GM10847 (cell line): ENCODE results near the gene ETF1.

Source experiments
- POLR2A ChIP-seq: IDR thresholded peaks from 2 replicates; pipeline ENCODE4 v1.6.1; 2011; ENCODE audit not compliant: insufficient read length; ENCODE audit errors: extremely low read depth

The ETF1 gene

DNA sequence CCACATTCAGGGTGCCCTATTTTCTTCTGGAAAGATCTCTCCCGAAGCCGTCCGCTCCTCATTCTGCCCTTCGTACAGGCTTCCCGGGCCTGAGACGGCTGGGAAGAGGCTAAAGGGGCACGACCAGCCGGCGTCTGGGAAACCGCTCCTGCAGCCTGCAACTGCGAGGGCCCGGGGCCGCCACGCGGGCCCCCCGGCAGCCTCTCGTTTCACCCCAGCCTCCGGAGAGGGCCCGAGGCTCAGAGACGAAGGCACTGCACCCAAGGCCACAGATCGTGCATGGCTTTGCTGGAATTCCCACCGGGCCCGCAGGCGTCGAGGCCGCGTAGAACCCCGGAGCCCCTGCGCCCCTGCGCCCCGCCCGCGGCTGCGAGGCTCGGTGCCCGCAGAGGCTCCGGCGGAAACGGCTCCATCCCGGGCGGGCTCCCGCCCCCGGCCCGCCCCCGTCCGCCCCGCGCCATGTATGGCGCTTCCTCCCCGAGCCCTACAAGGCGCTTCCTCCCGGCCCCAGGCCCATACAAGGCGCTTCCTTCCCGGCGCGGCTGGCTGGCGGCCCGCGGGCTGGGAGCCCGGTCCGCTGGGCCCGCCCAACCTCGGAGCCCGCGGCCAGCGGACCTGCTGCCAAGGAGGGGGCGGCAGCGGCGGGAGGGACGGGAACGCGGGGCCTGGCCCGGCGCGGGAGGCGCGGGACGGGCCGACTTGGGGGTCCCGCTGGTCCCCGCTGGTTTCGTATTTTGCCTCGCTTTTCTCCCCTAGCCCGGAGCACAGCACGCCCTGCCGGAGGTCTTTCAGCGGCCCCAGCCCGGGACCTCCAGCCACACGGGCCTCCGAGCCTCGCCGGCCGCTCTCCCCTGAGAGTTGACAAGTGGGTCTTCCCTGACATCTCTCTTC, 51.1 kb downstream of the ETF1 start:
- TF ChIP-seq POLR2A, result no peak

GRCh38 chr5:138491284-138491648, 51.8 kb downstream of the ETF1 start:
- no peak for TF ChIP-seq POLR2A

DNA sequence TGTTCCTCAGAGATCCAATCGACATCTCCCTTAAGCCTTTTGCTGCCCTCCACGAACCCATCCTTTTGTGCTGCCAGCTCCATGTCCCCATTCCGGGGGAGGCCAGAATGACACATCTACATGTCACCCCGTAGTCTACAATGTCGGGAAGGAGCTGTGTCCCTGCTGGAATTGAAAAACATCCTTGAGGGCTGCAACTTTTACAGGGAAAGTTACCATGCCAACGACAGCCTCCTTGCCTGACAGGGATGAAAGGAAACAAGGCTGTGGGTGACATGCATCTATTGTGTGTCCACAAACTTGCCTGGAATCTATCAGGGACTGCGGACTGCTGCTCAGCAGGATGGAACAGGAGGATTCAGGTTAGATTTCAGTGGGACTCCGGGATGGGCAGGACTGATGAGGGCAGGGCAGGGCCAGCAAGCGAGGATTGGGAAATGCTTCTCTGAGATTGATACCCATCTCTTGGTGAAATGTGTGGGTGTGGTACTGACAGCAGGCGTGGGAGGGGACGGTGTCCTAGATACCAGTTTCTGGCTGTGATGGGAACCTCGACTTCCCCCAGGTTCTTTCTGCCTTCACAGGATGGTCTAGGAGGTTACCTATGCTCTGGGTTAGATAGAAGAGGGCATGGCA, 52.3 kb downstream of the ETF1 start:
- no peak for TF ChIP-seq POLR2A

DNA sequence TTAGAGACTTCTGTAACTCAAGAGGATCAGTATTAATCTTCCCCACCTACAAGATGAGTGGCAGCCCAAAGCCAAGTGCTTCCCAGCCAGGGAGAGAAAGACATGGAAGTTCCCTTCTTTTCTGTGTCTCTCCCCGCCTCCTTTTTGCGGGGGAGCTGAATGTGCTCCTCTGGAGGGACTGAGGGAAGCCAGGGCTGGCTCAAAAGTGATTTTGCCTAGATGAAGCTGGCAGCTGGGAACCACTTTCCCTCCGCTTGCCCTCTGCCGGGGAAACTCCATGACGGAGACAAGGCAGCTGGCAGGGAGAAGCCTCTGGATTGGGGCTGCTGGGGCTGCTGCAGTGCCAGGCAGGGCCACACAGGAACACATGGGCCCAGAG, 53.4 kb downstream of the ETF1 start:
- no peak for TF ChIP-seq POLR2A

DNA sequence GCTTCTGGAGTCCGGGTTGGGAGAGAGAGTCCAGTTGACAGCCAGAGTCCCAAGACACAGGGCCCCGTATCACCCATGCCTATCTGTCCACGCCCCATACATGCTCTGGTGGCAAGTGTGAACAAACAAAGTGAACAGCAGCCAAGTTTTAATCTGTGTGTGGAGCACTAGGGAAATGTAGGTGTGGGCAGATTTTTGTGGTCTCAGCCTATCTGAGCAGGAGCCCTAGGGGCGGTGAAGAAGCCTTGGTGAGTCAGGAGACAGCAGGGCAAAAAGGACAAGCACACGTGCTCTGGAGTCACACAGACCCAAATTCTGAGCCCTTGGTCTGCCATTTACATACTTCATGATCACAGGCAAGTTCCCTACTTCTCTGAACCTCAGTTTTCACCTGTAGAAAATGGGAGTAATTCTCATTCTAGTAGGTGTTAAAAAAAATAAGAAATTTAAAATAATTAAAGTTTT, 54.5 kb downstream of the ETF1 start:
- TF ChIP-seq POLR2A, result no peak

DNA sequence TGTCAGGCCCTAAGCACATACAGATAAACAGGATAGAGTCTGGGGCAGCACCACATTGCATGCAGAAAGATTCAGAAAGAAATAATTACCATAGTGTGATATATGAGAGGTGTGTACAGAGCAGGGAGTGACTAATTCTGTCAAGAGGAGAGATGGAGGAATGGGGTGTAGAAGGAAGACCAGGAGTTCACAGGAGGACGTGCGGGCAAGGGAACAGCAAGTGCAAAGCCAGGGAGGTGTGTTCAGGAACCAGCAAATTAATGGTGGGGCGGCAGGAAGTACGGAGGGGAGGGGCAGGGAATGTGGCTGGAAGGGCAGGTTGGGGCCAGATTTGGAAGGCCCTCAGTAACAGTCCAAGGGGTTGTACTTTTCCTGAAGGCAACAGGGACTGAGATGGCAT, 60.4 kb downstream of the ETF1 start:
- TF ChIP-seq POLR2A, result no peak

DNA sequence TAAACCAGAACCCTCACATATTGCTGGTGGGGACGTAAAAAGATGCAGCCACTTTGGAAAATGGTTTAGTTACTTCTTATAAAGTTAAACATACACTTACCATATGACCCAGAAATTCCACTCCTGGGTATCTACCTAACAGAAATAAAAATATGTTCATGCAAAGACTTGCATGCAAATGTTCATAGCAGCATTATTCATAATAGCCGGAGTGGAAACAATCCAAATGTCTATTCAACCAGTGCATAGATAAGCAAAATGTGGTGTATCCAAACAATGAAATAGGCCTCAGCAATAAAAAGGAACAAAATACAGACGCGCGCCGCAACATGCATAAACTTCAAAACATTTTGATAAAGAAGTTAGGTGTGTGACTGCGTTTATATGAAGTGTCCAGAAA, 66.1 kb downstream of the ETF1 start:
- no peak for TF ChIP-seq POLR2A

DNA sequence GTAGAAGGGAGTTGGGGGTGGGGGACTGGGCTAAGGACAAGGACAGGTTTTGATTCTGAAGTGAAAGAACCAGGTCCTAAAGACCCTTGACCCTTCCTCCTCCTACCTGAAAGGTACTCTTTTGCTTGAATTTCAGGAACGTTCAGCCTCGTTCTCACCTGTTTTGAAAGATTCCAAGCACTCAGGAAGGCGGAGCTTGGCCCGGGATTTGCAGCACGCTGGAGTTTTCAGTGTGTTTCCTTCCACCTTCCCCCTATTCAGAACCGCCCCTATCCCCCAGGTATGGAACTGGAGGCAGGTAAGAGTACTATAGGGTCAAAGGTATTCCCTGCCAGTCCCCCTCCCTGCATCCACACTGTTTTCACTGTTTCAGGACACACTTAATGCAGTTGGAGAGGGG, 70.7 kb downstream of the ETF1 start:
- no peak for TF ChIP-seq POLR2A

GRCh38 chr5:138471052-138471361, 72.0 kb downstream of the ETF1 start:
- TF ChIP-seq POLR2A, result no peak

GRCh38 chr5:138470322-138471051, 72.5 kb downstream of the ETF1 start:
- TF ChIP-seq POLR2A, result no peak

DNA sequence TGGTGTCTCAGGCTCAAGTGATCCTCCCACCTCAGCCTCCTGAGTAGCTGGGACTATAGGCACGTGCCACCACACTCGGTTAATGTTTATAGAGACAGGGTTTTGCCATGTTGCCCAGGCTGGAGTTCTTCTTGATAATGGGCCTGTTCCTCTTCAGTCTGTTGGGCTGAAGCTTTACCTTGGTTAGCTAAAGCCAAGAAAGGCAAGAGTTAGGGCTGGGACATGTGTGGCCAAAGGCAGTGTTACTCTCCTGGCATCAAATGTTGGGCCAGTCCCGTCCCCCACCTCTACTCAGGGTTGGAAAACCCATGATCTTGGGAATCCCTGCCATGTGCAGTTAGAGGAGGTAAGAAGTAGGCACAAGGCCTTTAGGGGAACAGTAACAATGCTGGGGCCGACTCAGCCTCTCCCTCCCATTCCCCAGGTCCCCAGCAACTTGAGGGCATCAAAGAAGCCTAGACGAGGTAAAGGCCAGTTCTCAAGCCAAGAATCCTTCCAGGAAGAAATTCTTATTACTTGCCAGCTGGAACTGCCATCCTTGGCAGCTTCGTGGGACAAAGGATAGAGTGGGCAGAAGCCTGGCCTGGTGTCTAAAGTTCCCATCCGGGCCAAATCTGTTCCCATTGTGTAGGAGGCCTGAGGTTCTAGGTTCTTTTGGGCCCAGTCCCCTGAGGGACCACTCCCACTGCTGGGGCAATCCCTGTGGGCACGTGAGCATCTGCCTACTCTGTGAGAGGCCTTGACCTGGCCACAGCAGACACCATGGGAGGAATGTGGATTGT, 73.3 kb downstream of the ETF1 start:
- no peak for TF ChIP-seq POLR2A

- no peak for TF ChIP-seq POLR2A
Observed at GRCh38 chr5:138468966-138469539, 74.0 kb downstream of the ETF1 start.

GRCh38 chr5:138468133-138468965, 74.7 kb downstream of the ETF1 start:
- TF ChIP-seq POLR2A, result no peak

GRCh38 chr5:138467711-138468132, 75.3 kb downstream of the ETF1 start:
- TF ChIP-seq POLR2A, result no peak

- no peak for TF ChIP-seq POLR2A
Observed at GRCh38 chr5:138466900-138467710, 75.9 kb downstream of the ETF1 start.
